A549 (cell line): ENCODE data around the gene ZDHHC16.

Experiments
- HDAC2 ChIP-seq: fragments of 200-600 bp; sonication (generic); IDR thresholded peaks from 2 replicates; pipeline ENCODE4 v1.6.1; 2016
- MAX ChIP-seq: IDR thresholded peaks from 2 replicates; pipeline ENCODE4 v1.6.1; 2012
- SREBF2 ChIP-seq: fragments of 450-650 bp; IDR thresholded peaks from 2 replicates; pipeline ENCODE4 v1.6.1; 2014; ENCODE audit warnings: mild to moderate bottlenecking, moderate library complexity

GRCh38 chr10:97459933-97460332 is 14.0 kb downstream of the ZDHHC16 start:
- TF ChIP-seq HDAC2 (no peak), SREBF2 (no peak), MAX (no peak)
